Midbrain (tissue), 1 donor: ENCODE data around the gene ATXN10.
"Not testable (repeated sequence)": the region's sequence is repeated elsewhere in the genome, so short reads cannot be mapped to it uniquely, and the experiment has no call there.

Source experiments
- DNase-seq: peaks from one replicate; lab custom pipeline; 2025; lab: John Stamatoyannopoulos, UW

ATXN10 gene

GRCh38 chr22:45709060-45709739, 37.6 kb downstream of the ATXN10 start:
- DNase-seq: no peak

GRCh38 chr22:45709866-45710265, 38.2 kb downstream of the ATXN10 start:
- DNase-seq: no peak

- DNase-seq: no peak
Measured at GRCh38 chr22:45710469-45710868, 38.8 kb downstream of the ATXN10 start.

GRCh38 chr22:45714390-45714789, 42.8 kb downstream of the ATXN10 start:
- not testable (repeated sequence) for DNase-seq

- DNase-seq: no peak
Measured at GRCh38 chr22:45717789-45718188, 46.2 kb downstream of the ATXN10 start.

- DNase-seq: no peak
Measured at GRCh38 chr22:45718391-45718790, 46.8 kb downstream of the ATXN10 start.

GRCh38 chr22:45720839-45721378, 49.3 kb downstream of the ATXN10 start:
- no peak for DNase-seq

GRCh38 chr22:45722006-45722405, 50.4 kb downstream of the ATXN10 start:
- no peak for DNase-seq

- peak; percentile 31 for DNase-seq
Measured at GRCh38 chr22:45726081-45726480, 54.4 kb downstream of the ATXN10 start.

- DNase-seq: no peak
Measured at GRCh38 chr22:45731041-45731797, 59.6 kb downstream of the ATXN10 start.

- no peak for DNase-seq
Measured at GRCh38 chr22:45731798-45732495, 60.3 kb downstream of the ATXN10 start.

GRCh38 chr22:45735273-45735672, 63.6 kb downstream of the ATXN10 start:
- DNase-seq: no peak

- no peak for DNase-seq
Measured at GRCh38 chr22:45738206-45738605, 66.6 kb downstream of the ATXN10 start.

- DNase-seq: no peak
Measured at GRCh38 chr22:45740236-45740635, 68.6 kb downstream of the ATXN10 start.

GRCh38 chr22:45742866-45743450, 71.3 kb downstream of the ATXN10 start:
- DNase-seq: no peak

- no peak for DNase-seq
Measured at GRCh38 chr22:45743687-45744086, 72.1 kb downstream of the ATXN10 start.

- DNase-seq: no peak
Measured at GRCh38 chr22:45744442-45744841, 72.8 kb downstream of the ATXN10 start.

GRCh38 chr22:45750626-45751025, 79.0 kb downstream of the ATXN10 start:
- DNase-seq: no peak

- DNase-seq: no peak
Measured at GRCh38 chr22:45752036-45752435, 80.4 kb downstream of the ATXN10 start.

GRCh38 chr22:45754822-45755221, 83.2 kb downstream of the ATXN10 start:
- no peak for DNase-seq

GRCh38 chr22:45756558-45756957, 84.9 kb downstream of the ATXN10 start:
- DNase-seq: no peak

GRCh38 chr22:45757068-45757467, 85.4 kb downstream of the ATXN10 start:
- peak; percentile 44 for DNase-seq
